Vagina (tissue), 2 donors: ENCODE results near the gene DNAJB7.

Experiments used
- POLR2A ChIP-seq, 2 donors: fragments of 450-650 bp; IDR thresholded peaks; one replicate each; pipeline ENCODE4 v1.6.1; 2017; ENCODE audit warnings: antibody characterized with exemption in 2 of 2, mild to moderate bottlenecking in 2 of 2, moderate library complexity in 2 of 2
- TF ChIP-seq, protein P1 (sequence below), 3 experiments: fragments of 450-650 bp in 2 of 3; fragments of 200-600 bp in 1 of 3; sonication (generic) in 1 of 3; IDR thresholded peaks; one replicate each; pipeline ENCODE4 v1.5.1; 2017 to 2019; ENCODE audit warnings: antibody characterized with exemption in 3 of 3, mild to moderate bottlenecking in 2 of 3, moderate library complexity in 2 of 3

DNA sequence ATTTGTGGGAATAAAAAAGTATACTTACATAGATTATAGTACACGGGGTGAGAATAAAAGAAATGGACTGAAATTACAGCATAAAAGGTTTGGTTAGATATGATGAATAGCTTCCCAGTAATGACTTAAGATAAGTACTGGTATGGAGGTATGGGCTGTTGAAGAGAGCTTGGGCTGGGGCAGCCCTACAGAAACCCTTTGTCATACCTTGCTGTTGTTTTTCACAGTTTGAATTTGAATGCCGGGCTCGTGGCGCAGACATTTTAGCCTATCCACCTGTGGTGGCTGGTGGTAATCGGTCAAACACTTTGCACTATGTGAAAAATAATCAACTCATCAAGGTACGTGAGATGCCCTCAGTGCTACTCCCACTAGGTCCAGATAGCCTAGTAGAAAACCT, 47.0 kb upstream of the DNAJB7 start:
- TF ChIP-seq, protein P1, sequence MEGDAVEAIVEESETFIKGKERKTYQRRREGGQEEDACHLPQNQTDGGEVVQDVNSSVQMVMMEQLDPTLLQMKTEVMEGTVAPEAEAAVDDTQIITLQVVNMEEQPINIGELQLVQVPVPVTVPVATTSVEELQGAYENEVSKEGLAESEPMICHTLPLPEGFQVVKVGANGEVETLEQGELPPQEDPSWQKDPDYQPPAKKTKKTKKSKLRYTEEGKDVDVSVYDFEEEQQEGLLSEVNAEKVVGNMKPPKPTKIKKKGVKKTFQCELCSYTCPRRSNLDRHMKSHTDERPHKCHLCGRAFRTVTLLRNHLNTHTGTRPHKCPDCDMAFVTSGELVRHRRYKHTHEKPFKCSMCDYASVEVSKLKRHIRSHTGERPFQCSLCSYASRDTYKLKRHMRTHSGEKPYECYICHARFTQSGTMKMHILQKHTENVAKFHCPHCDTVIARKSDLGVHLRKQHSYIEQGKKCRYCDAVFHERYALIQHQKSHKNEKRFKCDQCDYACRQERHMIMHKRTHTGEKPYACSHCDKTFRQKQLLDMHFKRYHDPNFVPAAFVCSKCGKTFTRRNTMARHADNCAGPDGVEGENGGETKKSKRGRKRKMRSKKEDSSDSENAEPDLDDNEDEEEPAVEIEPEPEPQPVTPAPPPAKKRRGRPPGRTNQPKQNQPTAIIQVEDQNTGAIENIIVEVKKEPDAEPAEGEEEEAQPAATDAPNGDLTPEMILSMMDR (IDR thresholded peaks at IDR 0.05): no peak
- no peak for TF ChIP-seq POLR2A (IDR thresholded peaks at IDR 0.05)
